ENCODE results near the gene ISOC1. TPM values are rescaled to one million over a fixed set of nuclear protein-coding genes. Genes with fewer than 3 reads are reported as not detected.

Gene ISOC1
- total and polyA plus RNA-seq, 2 donors (not counting 1 experiment from before 2014, with no cell fraction given): 7.5 to 10.6 TPM

DNA sequence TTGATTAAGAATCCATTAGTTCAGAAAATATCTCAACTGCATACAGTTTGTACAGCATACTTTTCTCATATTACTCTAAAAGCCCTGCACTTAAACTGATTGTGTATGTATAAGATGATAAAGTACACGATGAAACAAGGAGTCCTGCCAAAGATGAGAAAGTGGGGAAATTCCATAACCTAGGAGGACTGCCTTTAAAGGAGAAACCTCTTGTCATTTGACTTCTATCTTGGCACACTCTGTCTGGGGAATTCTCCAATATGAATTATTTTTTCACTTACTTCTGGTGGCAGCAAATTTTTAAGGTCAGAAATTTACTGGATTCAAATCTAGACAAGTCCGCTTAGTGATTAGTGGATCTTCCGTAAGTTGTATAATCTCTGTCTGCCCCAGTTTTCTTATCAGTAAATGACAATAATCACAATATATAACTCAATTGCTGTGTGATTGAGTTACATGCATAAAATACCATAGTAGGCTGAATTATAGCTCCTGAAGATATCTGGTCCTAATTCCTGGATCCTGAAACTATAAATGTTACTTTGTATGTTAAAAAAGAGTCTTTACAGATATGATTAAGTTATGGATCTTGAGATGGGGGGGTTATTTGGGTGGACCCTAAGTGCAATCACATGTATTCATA is 17.0 kb upstream of the ISOC1 start:
- H3K27me3 ChIP-seq (replicated peaks in 1 of 4; ENCODE audit: control extremely low read depth in 1 of 4, control insufficient read depth in 3 of 4, insufficient read depth in 4 of 4, low read length in 3 of 4): peaks cover 0 to 4% (median 0%) of the 10 kb centered on the region in 4 experiments
- ATAC-seq (ENCODE audit: low read depth) (no peak), DNase-seq (no peak)
- CTCF ChIA-PET: no interaction called here
- H3K27me3 Mint-ChIP-seq: peaks cover 16% of the 10 kb centered on the region
- H3K36me3 ChIP-seq (replicated peaks in 1 of 2; ENCODE audit: control extremely low read depth in 1 of 2, control insufficient read depth in 1 of 2, extremely low read depth in 1 of 2, insufficient read depth in 2 of 2, low read length in 1 of 2): no peaks in the 10 kb centered on the region
- POLR2A ChIA-PET: no interaction called here
- H4K20me1 ChIP-seq (ENCODE audit: control insufficient read depth, insufficient read depth, low read length, poor library complexity, severe bottlenecking): no peaks in the 10 kb centered on the region
- no peak overlapping the region for H2AFZ ChIP-seq (ENCODE audit: insufficient read depth, low read depth, low read length, poor library complexity, severe bottlenecking)
- H3K4me3 Mint-ChIP-seq: no peak overlapping the region
- H3K4me3 ChIP-seq (ENCODE audit: control extremely low read depth in 1 of 5, extremely low read depth in 1 of 5, insufficient read depth in 1 of 5, low read depth in 2 of 5, low read length in 4 of 5): no peak overlapping the region
- H3K4me2 ChIP-seq (replicated peaks; ENCODE audit: low read depth, low read length, poor library complexity, severe bottlenecking): no peak overlapping the region
- intact Hi-C loops (cut with micrococcal nuclease): no loop called here
- no peak overlapping the region for H3K9ac ChIP-seq (ENCODE audit: low read length)
- no peak for TF ChIP-seq EZH2 (IDR thresholded peaks at IDR 0.05; ENCODE audit: borderline replicate concordance, insufficient read depth, low read depth, low read length, poor library complexity, severe bottlenecking)
- H3K79me2 ChIP-seq (ENCODE audit: control insufficient read depth, insufficient read depth, low read length): no peaks in the 10 kb centered on the region
- H3K27ac Mint-ChIP-seq: no peak overlapping the region
- H3K9me3 Mint-ChIP-seq (ENCODE audit: insufficient read depth): no peaks in the 10 kb centered on the region
- no peaks in the 10 kb centered on the region for H3K9me3 ChIP-seq (ENCODE audit: control extremely low read depth in 1 of 3, control insufficient read depth in 2 of 3, insufficient read depth in 1 of 3, low read length in 2 of 3)
- H3K27ac ChIP-seq (ENCODE audit: low read length in 2 of 2): no peak overlapping the region
- H3K4me1 Mint-ChIP-seq: no peaks in the 10 kb centered on the region
- WGBS (ENCODE audit: insufficient coverage): no CpG with 5 or more reads among the region's 3 CpGs
- H3K4me1 ChIP-seq (ENCODE audit: control insufficient read depth in 2 of 2, insufficient read depth in 2 of 2, low read length in 2 of 2): no peaks in the 10 kb centered on the region

GRCh38 chr5:129078247-129078646 is 16.3 kb upstream of the ISOC1 start:
- ChIA-PET POLR2A (no interaction called here), CTCF (no interaction called here)
- intact Hi-C loops (cut with micrococcal nuclease): no loop called here
- Mint-ChIP-seq H3K4me3 (no peak overlapping the region), H3K9me3 (ENCODE audit: insufficient read depth) (no peaks in the 10 kb centered on the region), H3K27me3 (peaks cover 13% of the 10 kb centered on the region), H3K27ac (no peak overlapping the region), H3K4me1 (no peaks in the 10 kb centered on the region)
- H3K9me3 ChIP-seq (ENCODE audit: control extremely low read depth in 1 of 3, control insufficient read depth in 2 of 3, insufficient read depth in 1 of 3, low read length in 2 of 3): no peaks in the 10 kb centered on the region
- H4K20me1 ChIP-seq (ENCODE audit: control insufficient read depth, insufficient read depth, low read length, poor library complexity, severe bottlenecking): no peaks in the 10 kb centered on the region
- ATAC-seq (ENCODE audit: low read depth) (no peak), DNase-seq (no peak)
- WGBS (ENCODE audit: insufficient coverage): no CpG with 5 or more reads among the region's 1 CpG
- H3K9ac ChIP-seq (ENCODE audit: low read length): no peak overlapping the region
- H3K36me3 ChIP-seq (replicated peaks in 1 of 2; ENCODE audit: control extremely low read depth in 1 of 2, control insufficient read depth in 1 of 2, extremely low read depth in 1 of 2, insufficient read depth in 2 of 2, low read length in 1 of 2): no peaks in the 10 kb centered on the region
- no peak for TF ChIP-seq EZH2 (IDR thresholded peaks at IDR 0.05; ENCODE audit: borderline replicate concordance, insufficient read depth, low read depth, low read length, poor library complexity, severe bottlenecking)
- TF ChIP-seq, protein P1, sequence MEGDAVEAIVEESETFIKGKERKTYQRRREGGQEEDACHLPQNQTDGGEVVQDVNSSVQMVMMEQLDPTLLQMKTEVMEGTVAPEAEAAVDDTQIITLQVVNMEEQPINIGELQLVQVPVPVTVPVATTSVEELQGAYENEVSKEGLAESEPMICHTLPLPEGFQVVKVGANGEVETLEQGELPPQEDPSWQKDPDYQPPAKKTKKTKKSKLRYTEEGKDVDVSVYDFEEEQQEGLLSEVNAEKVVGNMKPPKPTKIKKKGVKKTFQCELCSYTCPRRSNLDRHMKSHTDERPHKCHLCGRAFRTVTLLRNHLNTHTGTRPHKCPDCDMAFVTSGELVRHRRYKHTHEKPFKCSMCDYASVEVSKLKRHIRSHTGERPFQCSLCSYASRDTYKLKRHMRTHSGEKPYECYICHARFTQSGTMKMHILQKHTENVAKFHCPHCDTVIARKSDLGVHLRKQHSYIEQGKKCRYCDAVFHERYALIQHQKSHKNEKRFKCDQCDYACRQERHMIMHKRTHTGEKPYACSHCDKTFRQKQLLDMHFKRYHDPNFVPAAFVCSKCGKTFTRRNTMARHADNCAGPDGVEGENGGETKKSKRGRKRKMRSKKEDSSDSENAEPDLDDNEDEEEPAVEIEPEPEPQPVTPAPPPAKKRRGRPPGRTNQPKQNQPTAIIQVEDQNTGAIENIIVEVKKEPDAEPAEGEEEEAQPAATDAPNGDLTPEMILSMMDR (IDR thresholded peaks at IDR 0.05): no peak
- H3K4me1 ChIP-seq (ENCODE audit: control insufficient read depth in 2 of 2, insufficient read depth in 2 of 2, low read length in 2 of 2): no peaks in the 10 kb centered on the region
- no peak overlapping the region for H3K27ac ChIP-seq (ENCODE audit: low read length in 2 of 2)
- peaks cover 0 to 4% (median under 1%) of the 10 kb centered on the region in 4 experiments for H3K27me3 ChIP-seq (replicated peaks in 1 of 4; ENCODE audit: control extremely low read depth in 1 of 4, control insufficient read depth in 3 of 4, insufficient read depth in 4 of 4, low read length in 3 of 4)
- no peaks in the 10 kb centered on the region for H3K79me2 ChIP-seq (ENCODE audit: control insufficient read depth, insufficient read depth, low read length)
- H3K4me3 ChIP-seq (ENCODE audit: control extremely low read depth in 1 of 5, extremely low read depth in 1 of 5, insufficient read depth in 1 of 5, low read depth in 2 of 5, low read length in 4 of 5): no peak overlapping the region
- H3K4me2 ChIP-seq (replicated peaks; ENCODE audit: low read depth, low read length, poor library complexity, severe bottlenecking): no peak overlapping the region
- H2AFZ ChIP-seq (ENCODE audit: insufficient read depth, low read depth, low read length, poor library complexity, severe bottlenecking): no peak overlapping the region
